Measurements from ENCODE around the gene NPC1L1.

NPC1L1 gene

DNA sequence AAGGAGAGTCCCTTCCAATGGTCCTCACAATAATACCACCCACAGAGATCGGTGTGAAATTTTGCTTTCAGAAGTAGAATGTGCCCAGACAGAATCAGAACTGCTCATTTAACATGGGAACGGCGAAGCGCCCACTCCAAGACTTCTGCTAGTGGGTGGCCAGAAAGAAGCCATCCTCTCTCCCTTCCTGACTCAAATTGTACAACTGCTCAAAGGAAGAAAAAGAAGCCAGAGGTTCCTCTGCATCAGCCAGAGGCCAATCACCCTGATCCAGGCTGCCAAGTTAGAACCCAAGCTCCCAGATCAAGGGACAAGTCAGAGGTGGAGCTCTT lies 73.9 kb downstream of the NPC1L1 start:
- H3K27me3 Mint-ChIP-seq, result no peaks in the 10 kb centered on the region
- H3K27ac Mint-ChIP-seq, result peak overlapping the region; percentile 62
- peak overlapping the region; percentile 25 for H3K4me3 Mint-ChIP-seq
- peaks cover 68% of the 10 kb centered on the region for H3K36me3 Mint-ChIP-seq (ENCODE audit: low read depth)
- H3K9me3 Mint-ChIP-seq, result no peaks in the 10 kb centered on the region
- peaks cover 55% of the 10 kb centered on the region for H3K4me1 Mint-ChIP-seq (ENCODE audit: low read depth)

- peaks cover 70% of the 10 kb centered on the region for H3K36me3 Mint-ChIP-seq (ENCODE audit: low read depth)
- peaks cover 61% of the 10 kb centered on the region for H3K4me1 Mint-ChIP-seq (ENCODE audit: low read depth)
- peak overlapping the region; percentile 62 for H3K27ac Mint-ChIP-seq
- H3K4me3 Mint-ChIP-seq, result peak overlapping the region; percentile 25
- H3K9me3 Mint-ChIP-seq, result no peaks in the 10 kb centered on the region
- no peaks in the 10 kb centered on the region for H3K27me3 Mint-ChIP-seq
Measured at GRCh38 chr7:44466300-44467216, 74.6 kb downstream of the NPC1L1 start.

DNA sequence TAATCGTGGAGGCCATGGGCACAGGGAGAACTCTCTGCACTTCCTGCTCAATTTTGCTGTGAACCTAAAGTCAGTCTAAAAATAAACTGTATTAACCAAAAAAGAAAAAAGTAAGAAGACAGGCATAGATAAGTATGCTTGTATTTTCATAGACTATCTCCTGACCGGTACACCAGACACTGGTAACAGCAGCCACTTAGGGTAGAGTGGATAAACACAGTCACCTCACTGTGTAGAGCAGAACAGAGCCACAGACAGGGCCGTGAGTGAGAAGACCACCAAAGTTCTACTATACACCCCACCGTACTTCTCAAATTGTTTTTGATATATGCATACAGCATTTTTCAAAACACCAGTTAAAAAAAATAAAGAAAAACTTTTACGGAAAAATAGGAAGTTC lies 75.6 kb downstream of the NPC1L1 start:
- Mint-ChIP-seq H3K27ac (no peak overlapping the region), H3K9me3 (no peaks in the 10 kb centered on the region), H3K36me3 (ENCODE audit: low read depth) (peaks cover 74% of the 10 kb centered on the region), H3K4me1 (ENCODE audit: low read depth) (peaks cover 72% of the 10 kb centered on the region), H3K4me3 (no peak overlapping the region), H3K27me3 (no peaks in the 10 kb centered on the region)

DNA sequence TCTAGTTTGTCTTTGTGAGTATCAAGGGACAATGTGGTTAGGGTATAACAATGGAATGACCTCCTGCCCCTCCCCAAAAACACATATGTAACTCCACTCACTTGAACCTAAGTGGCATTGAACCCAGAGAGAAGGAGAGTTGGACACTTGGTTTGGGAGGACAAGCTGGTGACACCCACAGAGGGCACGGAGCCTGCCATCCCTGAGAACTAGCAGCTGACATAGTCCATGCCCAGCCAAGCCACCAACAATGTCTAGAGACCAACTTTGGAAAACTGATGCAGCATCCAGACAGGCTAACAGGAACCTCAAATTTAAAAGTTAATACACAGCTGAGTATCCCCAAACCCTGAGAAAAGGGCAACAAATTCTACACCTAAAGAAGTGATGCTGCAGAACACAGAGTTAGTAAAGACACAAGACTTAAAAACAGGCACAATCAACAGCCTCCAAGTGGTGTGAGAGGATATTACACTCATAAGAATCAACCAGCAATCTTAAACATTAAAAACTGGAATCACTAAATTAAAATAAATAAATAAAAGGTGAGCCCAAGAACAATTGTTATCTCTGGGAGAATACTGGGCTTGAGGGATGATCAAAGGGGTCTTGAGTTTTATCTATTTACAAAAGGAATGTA lies 77.8 kb downstream of the NPC1L1 start:
- Mint-ChIP-seq H3K4me1 (ENCODE audit: low read depth) (peaks cover 71% of the 10 kb centered on the region), H3K27ac (no peak overlapping the region), H3K36me3 (ENCODE audit: low read depth) (peaks cover 75% of the 10 kb centered on the region)

More for the DNA sequence above, 77.8 kb downstream of the NPC1L1 start:
- Mint-ChIP-seq H3K27me3 (no peaks in the 10 kb centered on the region), H3K4me3 (no peak overlapping the region), H3K9me3 (no peaks in the 10 kb centered on the region)
